GM21515 (cell line): ENCODE measurements around the gene SYCE3.

ENCODE experiments used
- ATAC-seq: cut with Tn5 transposase; IDR thresholded peaks from one replicate; pipeline ENCODE4 v1.9.1; 2021; ENCODE audit not compliant: unreplicated experiment

SYCE3 gene

DNA sequence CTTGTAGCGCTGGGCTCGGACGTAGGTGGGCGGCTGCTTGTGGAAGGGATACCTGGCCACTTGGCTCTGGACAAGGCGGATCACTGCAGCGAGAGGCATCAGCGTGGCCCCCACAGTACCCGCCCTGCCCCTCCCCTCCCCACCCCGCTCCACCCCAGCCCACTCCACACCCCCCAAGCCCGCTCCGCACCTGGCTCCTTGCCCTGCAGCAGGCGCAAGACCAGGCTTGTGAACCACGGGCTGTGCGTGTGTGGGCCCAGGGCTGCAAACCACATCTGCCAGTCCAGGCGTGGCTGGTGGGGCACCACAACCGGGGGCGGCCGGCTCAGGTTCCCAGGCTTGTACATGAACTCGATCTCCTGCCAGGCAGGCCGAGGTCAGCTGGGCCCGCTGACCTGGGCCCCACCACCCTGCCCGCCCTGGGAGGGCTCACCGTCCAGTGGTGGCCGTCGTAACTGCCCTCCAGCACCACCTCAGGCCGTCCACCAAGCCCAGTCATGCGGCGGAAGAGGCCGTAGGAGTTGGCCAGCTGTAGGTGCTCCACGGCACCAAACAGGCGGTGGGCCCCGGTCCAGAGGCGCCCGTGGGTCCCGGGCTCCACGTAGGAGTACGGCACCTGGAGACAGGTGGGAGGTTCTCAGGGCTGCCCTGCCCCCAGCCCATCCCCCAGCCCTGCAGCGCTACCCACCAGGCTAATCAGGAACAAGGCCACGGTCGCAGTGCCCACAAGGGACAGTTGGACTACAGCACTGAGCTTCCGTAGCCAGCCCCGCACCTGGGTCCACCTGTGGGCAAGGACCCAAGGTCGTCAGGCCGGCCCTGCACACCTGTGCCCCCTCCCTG is 58.1 kb downstream of the SYCE3 start:
- no peak for ATAC-seq

DNA sequence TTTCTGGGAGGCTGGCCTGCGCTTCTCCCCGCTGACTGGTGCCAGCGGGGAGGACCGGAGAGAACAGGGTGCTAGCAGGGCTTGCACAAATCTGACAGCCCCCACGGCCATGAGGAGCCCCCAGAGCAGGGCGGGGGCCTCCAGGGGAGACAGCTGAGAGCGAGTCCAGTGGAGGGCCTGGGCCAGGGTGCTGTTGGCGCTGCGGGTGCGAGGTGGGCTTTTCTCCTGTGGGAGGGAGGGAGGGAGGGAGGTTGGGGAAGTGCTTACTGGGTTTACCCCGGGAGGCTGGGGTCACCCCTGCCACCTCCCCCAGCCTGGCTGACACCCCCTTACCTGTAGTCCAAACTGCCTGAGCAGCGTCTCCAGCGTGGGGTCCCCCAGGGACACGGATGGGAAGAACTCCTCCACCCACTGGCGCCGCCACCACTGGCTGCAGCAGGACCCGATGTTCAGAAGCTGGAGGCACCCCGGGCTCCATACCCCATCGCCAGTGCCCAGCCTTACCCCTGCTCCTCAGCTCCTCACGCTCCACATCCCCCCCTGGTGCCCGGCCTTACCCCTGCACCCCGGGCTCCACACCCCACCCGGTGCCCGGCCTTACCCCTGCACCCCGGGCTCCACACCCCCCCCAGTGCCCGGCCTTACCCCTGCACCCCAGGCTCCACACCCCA is 59.1 kb downstream of the SYCE3 start:
- no peak for ATAC-seq

- no peak for ATAC-seq
These were observed 59.9 kb downstream of the SYCE3 start for GRCh38 chr22:50502628-50503474.

GRCh38 chr22:50502096-50502495 is 60.6 kb downstream of the SYCE3 start:
- ATAC-seq, result no peak
